Glomerular visceral epithelial cell (primary cell): ENCODE measurements around the gene AIFM3.
A peak's percentile ranks its signal among the peaks of the same experiment; 100 is the strongest.
"Not testable (repeated sequence)": the region's sequence is repeated elsewhere in the genome, so short reads cannot be mapped to it uniquely, and the experiment has no call there.

Experiments used
- DNase-seq: peaks from one replicate; pipeline ENCODE4 v3.0.0-alpha.2; 2016; ENCODE audit errors: extremely low spot score

Gene AIFM3

GRCh38 chr22:20957683-20958431, 9.2 kb upstream of the AIFM3 start:
- peak; percentile 48 for DNase-seq

DNA sequence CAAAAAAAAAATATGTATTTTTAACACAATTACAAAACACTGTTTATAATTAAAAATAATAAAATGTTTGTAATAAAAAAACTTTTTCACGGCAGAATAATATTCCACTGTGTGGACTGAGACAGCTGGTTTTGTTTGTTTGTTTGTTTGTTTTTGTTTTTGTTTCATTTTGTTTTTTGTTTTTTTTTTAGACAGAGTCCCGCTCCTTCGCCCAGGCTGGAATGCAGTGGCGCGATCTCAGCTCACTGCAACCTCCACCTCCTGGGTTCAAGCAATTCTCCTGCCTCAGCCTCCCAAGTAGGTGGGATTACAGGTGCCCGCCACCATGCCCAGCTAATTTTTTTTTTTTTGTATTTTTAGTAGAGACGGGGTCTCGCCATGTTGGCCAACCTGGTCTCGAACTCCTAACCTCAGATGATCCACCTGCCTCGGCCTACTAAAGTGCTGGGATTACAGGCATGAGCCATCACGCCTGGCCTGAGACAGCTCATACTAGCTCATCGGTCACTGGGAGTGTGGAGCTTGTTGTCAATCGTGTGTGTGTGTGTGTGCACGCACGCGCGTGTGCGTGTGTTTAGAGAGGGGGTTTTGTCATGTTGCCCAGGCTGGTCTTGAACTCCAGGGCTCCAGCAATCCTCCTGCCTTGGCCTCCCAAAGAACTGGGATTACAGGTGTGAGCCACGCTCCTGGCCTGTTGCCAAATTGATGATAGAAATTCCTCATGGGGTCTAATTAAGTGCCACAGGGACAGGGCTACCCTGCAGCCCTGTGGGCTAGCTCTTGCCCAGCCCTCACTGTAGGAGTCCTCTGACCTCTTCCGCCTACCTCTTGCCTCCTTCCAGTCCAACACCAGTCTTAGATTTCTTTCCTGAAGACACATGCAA, 7.2 kb upstream of the AIFM3 start:
- no peak for DNase-seq

- DNase-seq = no peak
Measured at GRCh38 chr22:20960609-20961008, 6.4 kb upstream of the AIFM3 start.

GRCh38 chr22:20962491-20962945, 4.5 kb upstream of the AIFM3 start:
- DNase-seq = no peak

DNA sequence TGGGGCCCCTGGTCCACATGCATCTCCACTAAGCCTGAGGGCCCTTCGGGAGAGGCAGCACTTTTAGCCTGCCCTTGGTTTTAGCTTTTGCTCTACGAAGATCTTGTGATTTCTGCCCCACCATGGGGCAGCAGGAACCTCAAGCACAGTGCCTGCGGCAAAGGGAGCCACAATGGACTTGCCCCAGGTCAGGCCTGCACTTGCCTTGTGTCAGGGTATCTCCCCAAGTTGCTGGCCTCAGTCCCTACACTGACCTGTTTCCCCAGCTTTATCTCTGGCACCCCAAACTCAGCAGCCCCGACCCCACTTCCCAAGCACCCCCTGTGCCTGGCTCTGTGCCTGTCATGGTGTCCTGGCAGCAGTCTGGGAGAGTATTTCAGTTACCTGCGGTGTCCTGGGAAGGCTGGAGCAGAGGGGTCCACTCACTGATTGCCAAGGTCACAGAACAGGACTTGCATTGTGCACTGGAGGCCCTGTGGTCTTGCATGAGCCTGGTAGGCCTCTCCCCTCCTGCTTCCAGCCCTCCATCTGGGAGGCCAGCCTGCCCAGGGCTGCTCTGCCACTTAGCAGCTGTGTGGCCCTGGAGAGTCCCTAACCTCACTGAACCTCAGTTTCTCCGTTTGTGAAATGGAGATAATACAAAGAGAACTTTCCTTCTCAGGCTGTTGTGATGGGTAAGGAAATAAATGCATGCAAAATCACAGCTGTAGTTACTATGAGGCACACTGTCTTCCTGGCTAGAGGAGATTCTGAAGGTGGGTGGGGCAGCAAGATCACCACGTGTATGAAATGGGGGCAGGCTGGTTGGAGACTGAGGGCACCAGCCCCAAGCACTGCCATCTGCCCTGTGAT, 3.6 kb upstream of the AIFM3 start:
- no peak for DNase-seq

GRCh38 chr22:20964090-20964798, 2.8 kb upstream of the AIFM3 start:
- no peak for DNase-seq

DNA sequence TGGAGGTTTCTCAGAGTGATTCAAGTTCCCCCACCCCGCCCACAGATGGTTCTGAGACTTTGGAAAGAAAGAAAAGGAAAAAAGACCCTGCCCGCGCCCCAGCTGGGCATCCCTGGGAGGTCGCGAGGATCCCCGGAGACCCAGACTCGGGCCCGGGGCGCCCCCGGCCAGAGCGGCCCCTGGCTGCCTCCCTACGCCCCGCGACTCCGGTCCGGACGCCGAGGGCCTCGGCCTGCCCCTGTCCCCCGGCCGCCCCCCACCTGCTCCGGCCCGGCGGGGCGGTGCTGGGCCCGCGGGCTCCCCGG, 2.3 kb upstream of the AIFM3 start:
- no peak for DNase-seq

- no peak for DNase-seq
Measured at GRCh38 chr22:20965104-20965887, 1.8 kb upstream of the AIFM3 start.

- DNase-seq = no peak
Measured at GRCh38 chr22:20965888-20966855, 883 bp upstream of the AIFM3 start.

DNA sequence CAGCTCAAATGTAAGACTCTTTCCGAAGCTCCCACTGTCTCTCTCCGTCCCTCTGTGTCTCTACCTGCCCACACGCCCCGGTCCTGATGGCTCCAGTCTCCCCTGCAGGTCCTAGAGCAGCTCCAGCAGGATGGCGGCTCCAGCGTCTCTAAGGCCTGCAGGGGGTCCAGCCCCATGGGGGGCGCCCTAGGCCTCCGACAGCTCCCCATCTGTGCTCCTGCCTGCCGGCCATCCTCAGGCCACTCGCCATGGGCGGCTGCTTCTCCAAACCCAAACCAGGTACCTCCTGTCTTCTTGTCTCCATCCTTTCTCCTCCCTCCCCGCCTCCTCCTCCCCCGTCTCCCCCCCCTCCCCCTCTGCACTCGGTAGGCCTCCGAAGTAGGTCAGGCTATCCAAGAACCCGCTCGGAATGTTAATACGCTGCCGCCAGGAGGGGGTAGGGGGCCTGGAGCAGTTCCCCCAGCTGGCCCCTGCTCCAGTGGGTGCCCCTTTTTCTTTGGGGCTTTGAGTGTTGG, 699 bp downstream of the AIFM3 start:
- no peak for DNase-seq

GRCh38 chr22:20968281-20968977, 1.4 kb downstream of the AIFM3 start:
- DNase-seq = no peak

DNA sequence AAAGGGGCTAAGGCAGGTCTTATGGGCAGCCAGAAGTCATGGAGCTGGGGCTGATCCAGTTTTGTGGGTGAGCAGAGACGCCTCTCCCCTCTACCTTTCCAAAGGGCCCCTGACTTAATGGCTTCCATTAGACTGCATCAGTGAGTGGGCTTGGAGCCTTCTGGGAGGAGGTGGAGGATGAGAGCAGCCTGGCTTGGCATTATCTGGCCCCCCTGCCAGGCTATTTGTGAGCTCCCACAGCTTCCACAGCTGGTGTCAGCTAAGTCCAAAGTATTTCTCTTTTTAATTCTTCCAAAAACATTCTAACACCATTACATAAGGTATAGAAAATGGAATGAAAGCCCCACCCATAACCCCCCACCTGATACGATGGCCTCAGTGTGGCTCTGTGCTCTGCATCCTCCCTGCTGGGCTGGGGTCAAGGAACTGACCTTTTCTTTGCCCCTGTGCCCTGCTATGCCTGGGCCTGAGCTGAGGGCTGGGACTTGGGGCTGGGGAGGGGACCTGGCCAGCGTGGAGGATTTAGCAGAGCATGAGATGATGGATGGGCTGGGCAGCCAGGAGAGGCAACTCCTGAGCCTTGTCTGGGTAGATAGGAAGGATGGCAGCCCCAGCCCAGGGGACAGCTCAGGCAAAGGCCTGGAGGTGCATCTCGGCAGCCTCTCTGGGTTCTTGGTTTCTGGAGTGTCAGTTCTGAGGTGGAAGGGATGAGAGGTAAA, 4.0 kb downstream of the AIFM3 start:
- no peak for DNase-seq

GRCh38 chr22:20972014-20972694, 5.1 kb downstream of the AIFM3 start:
- DNase-seq = not testable (repeated sequence)

DNA sequence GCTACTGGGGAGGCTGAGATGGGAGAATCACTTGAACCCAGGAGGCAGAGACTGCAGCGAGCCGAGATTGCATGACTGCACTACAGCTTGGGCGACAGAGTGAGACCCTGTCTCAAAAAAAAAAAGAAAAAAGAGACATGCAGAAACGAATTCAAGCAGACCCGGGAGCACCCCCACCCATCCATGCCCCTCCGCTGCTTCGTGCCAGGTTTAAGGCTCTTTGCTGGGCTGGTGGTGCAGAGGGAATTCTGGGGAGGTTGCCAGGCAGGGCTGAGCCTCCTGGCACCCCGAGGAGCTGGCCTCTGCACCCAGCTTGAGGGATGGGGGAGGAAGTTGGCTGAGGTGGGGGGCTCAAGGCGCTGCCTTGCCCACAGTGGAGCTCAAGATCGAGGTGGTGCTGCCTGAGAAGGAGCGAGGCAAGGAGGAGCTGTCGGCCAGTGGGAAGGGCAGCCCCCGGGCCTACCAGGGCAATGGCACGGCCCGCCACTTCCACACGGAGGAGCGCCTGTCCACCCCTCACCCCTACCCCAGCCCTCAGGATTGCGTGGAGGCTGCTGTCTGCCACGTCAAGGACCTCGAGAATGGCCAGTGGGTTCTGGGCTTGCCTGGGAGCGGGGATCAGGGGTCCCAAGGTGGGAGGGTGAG, 6.0 kb downstream of the AIFM3 start:
- DNase-seq = no peak

DNA sequence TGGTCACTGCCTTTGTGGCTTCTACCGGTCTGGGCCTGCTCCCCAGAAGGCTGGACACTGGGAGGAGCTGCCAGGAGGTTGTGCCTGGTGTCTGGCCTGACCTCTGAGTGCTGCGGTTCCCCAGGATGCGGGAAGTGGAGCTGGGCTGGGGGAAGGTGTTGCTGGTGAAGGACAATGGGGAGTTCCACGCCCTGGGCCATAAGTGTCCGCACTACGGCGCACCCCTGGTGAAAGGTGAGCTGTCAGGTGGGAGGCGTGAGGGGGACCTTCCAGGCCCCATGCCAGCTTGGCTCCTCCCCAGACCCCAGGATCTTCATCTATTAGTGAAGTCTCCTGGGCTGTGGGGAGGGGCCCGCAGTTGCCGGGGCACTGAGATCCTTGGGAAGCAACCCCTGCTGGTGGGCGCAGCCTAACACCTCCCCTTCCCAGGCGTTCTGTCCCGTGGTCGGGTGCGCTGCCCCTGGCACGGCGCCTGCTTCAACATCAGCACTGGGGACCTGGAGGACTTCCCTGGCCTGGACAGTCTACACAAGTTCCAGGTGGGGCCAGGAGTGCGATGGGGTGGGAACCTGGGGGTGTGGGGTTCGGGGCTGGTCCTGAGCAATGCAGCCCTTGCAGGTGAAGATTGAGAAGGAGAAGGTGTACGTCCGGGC, 6.7 kb downstream of the AIFM3 start:
- no peak for DNase-seq

DNA sequence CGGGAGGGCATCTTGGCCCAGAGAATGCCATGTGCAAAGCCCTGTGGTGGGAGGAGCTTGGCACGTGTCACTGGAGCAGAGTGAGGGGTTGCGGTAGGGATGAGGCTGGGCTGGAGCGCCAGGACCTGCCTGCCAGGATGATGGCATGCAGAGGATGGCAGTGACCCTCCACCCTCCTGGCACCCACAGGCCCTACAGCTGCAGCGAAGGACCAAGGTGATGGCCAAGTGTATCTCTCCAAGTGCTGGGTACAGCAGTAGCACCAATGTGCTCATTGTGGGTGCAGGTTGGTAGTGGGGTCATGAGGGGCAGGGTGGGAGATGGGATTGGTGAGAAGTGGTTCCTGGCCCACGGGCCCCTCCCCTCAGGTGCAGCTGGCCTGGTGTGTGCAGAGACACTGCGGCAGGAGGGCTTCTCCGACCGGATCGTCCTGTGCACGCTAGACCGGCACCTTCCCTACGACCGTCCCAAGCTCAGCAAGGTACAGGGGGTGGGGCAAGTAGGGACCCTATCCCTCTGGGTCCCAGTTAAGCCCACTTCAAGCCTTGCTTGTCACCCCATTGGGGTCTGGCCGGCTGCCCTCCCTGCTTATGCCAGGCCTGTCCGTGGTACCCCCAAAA, 7.4 kb downstream of the AIFM3 start:
- DNase-seq = no peak
